IMR-90 (cell line): ENCODE results near the gene PCCA. TPM values are rescaled to one million over a fixed set of nuclear protein-coding genes. Genes with fewer than 3 reads are reported as not detected.

Source experiments
- ATAC-seq: fragments of 200-7000 bp; cut with Tn5 transposase; 2 replicates; pipeline ENCODE4 v1.9.1; 2020; ENCODE audit warnings: low read depth, mild to moderate bottlenecking, moderate library complexity
- BruUV-seq: library from RNA; stranded (reverse); fragments of 400-500 nt; replicated peaks from 2 replicates; lab custom pipeline; 2021; lab: Mats Ljungman, UMichigan
- CTCF ChIA-PET: fragments of 300-600 bp; formaldehyde crosslinking; extraction: SDS; loops from one replicate; lab custom pipeline; 2021; ENCODE audit warnings: antibody characterized with exemption; lab: Yijun Ruan, JAX
- POLR2A ChIA-PET: fragments of 300-600 bp; sonication (Branson Sonifier 250); formaldehyde crosslinking; loops from one replicate; lab custom pipeline; 2022; ENCODE audit warnings: antibody characterized with exemption; ENCODE audit not compliant: unreplicated experiment; lab: Charles Lee
- DNase-seq: peaks from one replicate; pipeline ENCODE4 v3.0.0; 2013
- H2AFZ ChIP-seq: replicated peaks from 2 replicates; pipeline ENCODE3; 2013; ENCODE audit warnings: low read length, mild to moderate bottlenecking; ENCODE audit not compliant: poor library complexity
- H2AK5ac ChIP-seq: 2 replicates; pipeline ENCODE4 v1.6.1; 2013; ENCODE audit warnings: low read depth, low read length, inconsistent platforms
- H2AK9ac ChIP-seq: replicated peaks from 2 replicates; pipeline ENCODE3; 2013; ENCODE audit warnings: mild to moderate bottlenecking, low read depth, low read length, moderate library complexity; ENCODE audit not compliant: poor library complexity
- H2BK120ac ChIP-seq: 2 replicates; pipeline ENCODE4 v1.6.1; 2013; ENCODE audit warnings: low read depth, low read length, inconsistent platforms
- H2BK15ac ChIP-seq: 3 replicates; pipeline ENCODE4 v1.6.1; 2013; ENCODE audit warnings: low read depth, low read length, inconsistent platforms
- H2BK20ac ChIP-seq: 2 replicates; pipeline ENCODE4 v1.6.1; 2013; ENCODE audit warnings: low read depth, mild to moderate bottlenecking, inconsistent platforms, low read length, moderate library complexity
- H2BK5ac ChIP-seq: 2 replicates; pipeline ENCODE4 v1.6.1; 2013; ENCODE audit warnings: mild to moderate bottlenecking, low read depth, low read length, inconsistent platforms; ENCODE audit not compliant: poor library complexity, severe bottlenecking
- H3K14ac ChIP-seq: replicated peaks from 2 replicates; pipeline ENCODE4 v1.6.1; 2013; ENCODE audit warnings: low read depth, low read length, inconsistent platforms
- H3K18ac ChIP-seq: 2 replicates; pipeline ENCODE4 v1.6.1; 2013; ENCODE audit warnings: low read depth, low read length, control low read depth
- H3K23ac ChIP-seq: 2 replicates; pipeline ENCODE4 v1.6.1; 2013; ENCODE audit warnings: low read depth, low read length, inconsistent platforms
- H3K27ac ChIP-seq: 2 replicates; pipeline ENCODE4 v1.5.1; 2013; ENCODE audit warnings: mild to moderate bottlenecking, control low read depth, low read length; ENCODE audit not compliant: insufficient read depth
- H3K27me3 ChIP-seq: 2 replicates; pipeline ENCODE4 v1.6.1; 2013; ENCODE audit warnings: low read length; ENCODE audit not compliant: control insufficient read depth, insufficient read depth
- H3K36me3 ChIP-seq: 2 replicates; pipeline ENCODE4 v1.6.1; 2013; ENCODE audit warnings: low read length, mixed read lengths; ENCODE audit not compliant: control insufficient read depth, insufficient read depth
- H3K4ac ChIP-seq: 2 replicates; pipeline ENCODE4 v1.6.1; 2013; ENCODE audit warnings: low read depth, low read length, inconsistent platforms
- H3K4me1 ChIP-seq: 2 replicates; pipeline ENCODE4 v1.6.1; 2013; ENCODE audit warnings: low read length, mixed read lengths; ENCODE audit not compliant: control insufficient read depth, insufficient read depth
- H3K4me2 ChIP-seq: 2 replicates; pipeline ENCODE4 v1.6.1; 2013; ENCODE audit warnings: low read depth, mild to moderate bottlenecking, control low read depth, low read length, moderate library complexity
- H3K4me3 ChIP-seq: 2 replicates; pipeline ENCODE4 v1.5.1; 2013; ENCODE audit warnings: low read depth, mild to moderate bottlenecking, control low read depth, low read length, moderate library complexity; ENCODE audit not compliant: insufficient read depth
- H3K56ac ChIP-seq: 2 replicates; pipeline ENCODE4 v1.6.1; 2013; ENCODE audit warnings: low read length, inconsistent platforms; ENCODE audit not compliant: insufficient read depth; ENCODE audit errors: extremely low read depth
- H3K79me1 ChIP-seq, 2 experiments: 2 replicates each; pipeline ENCODE4 v1.6.1; 2013; ENCODE audit warnings: low read length in 2 of 2, inconsistent platforms in 1 of 2, low read depth in 1 of 2
- H3K9ac ChIP-seq: 2 replicates; pipeline ENCODE4 v1.6.1; 2013; ENCODE audit warnings: low read depth, low read length, control low read depth
- H3K9me1 ChIP-seq: 2 replicates; pipeline ENCODE4 v1.6.1; 2013; ENCODE audit warnings: low read length, inconsistent platforms; ENCODE audit not compliant: insufficient read depth
- H3K9me3 ChIP-seq: 2 replicates; pipeline ENCODE4 v1.6.1; 2013; ENCODE audit warnings: low read length; ENCODE audit not compliant: control insufficient read depth, insufficient read depth
- H4K20me1 ChIP-seq: 2 replicates; pipeline ENCODE4 v1.6.1; 2013; ENCODE audit warnings: low read length, inconsistent platforms; ENCODE audit not compliant: insufficient read depth
- H4K5ac ChIP-seq: 2 replicates; pipeline ENCODE4 v1.6.1; 2013; ENCODE audit warnings: mild to moderate bottlenecking, low read depth, low read length, control low read depth
- H4K8ac ChIP-seq, 2 experiments: 2 replicates each; pipeline ENCODE4 v1.6.1; 2013; ENCODE audit warnings: low read depth in 2 of 2, low read length in 2 of 2, control low read depth in 1 of 2, inconsistent platforms in 1 of 2
- H4K91ac ChIP-seq: 2 replicates; pipeline ENCODE4 v1.6.1; 2013; ENCODE audit warnings: low read depth, low read length, inconsistent platforms; ENCODE audit not compliant: insufficient read depth
- CHD1 ChIP-seq: IDR thresholded peaks from 2 replicates; pipeline ENCODE4 v1.6.1; 2012; ENCODE audit warnings: low read depth, low read length, improper control_type of control experiment
- ELK1 ChIP-seq: fragments of 150-350 bp; IDR thresholded peaks from 2 replicates; pipeline ENCODE4 v1.6.1; 2016; ENCODE audit warnings: low read depth, mild to moderate bottlenecking, low read length, moderate library complexity, borderline replicate concordance
- MAFK ChIP-seq: IDR thresholded peaks from 2 replicates; pipeline ENCODE4 v1.6.1; 2012; ENCODE audit warnings: low read depth, low read length, improper control_type of control experiment
- MAZ ChIP-seq: IDR thresholded peaks from 2 replicates; pipeline ENCODE4 v1.6.1; 2012; ENCODE audit warnings: low read depth, mild to moderate bottlenecking, low read length, improper control_type of control experiment, moderate library complexity, borderline replicate concordance
- MXI1 ChIP-seq: IDR thresholded peaks from 2 replicates; pipeline ENCODE4 v1.6.1; 2012; ENCODE audit warnings: low read depth, mild to moderate bottlenecking, low read length, moderate library complexity, borderline replicate concordance
- NFE2L2 ChIP-seq: fragments of 150-350 bp; IDR thresholded peaks from 2 replicates; pipeline ENCODE4 v1.6.1; 2016; ENCODE audit warnings: low read depth, mild to moderate bottlenecking, low read length
- RCOR1 ChIP-seq: IDR thresholded peaks from 2 replicates; pipeline ENCODE4 v1.6.1; 2012; ENCODE audit warnings: mild to moderate bottlenecking, low read length, improper control_type of control experiment; ENCODE audit not compliant: insufficient replicate concordance
- RFX5 ChIP-seq: IDR thresholded peaks from 2 replicates; pipeline ENCODE4 v1.8.0; 2012; ENCODE audit warnings: low read depth, mild to moderate bottlenecking, low read length, moderate library complexity
- WGBS, 2 experiments: methylation state at CpG; one replicate each; pipeline versions ENCODE4 v1.1.5 to v1.1.7; 2013; ENCODE audit warnings: missing lambda C conversion rate in 2 of 2; ENCODE audit not compliant: insufficient read length in 1 of 2; ENCODE audit errors: extremely low coverage in 2 of 2; 5-methylcytosine and 5-hydroxymethylcytosine counted together
- dilution Hi-C: fragments of 300-500 bp; cut with HindIII; formaldehyde crosslinking; loops from one replicate; pipeline ENCODE4 v1.14.3; 2018; ENCODE audit warnings: low sequenced_read_pairs; ENCODE audit not compliant: unreplicated experiment
- in situ Hi-C: fragments of 300-500 bp; cut with MboI; formaldehyde crosslinking; loops from 3 replicates; pipeline ENCODE4 v1.14.3; 2019; ENCODE audit warnings: low sequenced_read_pairs, inconsistent platforms, mixed read lengths
- intact Hi-C: fragments of 100-400 bp; cut with micrococcal nuclease; formaldehyde crosslinking; loops from 2 replicates; pipeline ENCODE4 v1.10.0; 2022
- polyA plus RNA-seq, 3 experiments: library from polyadenylated mRNA; depleted of rRNA; stranded (reverse); fragments of >200 nt; gene quantifications; 2 replicates each; pipeline ENCODE4 v1.2.3, GENCODE V29; 2012; ENCODE audit warnings: low replicate concordance in 1 of 3
- total RNA-seq: library from RNA; depleted of rRNA; stranded (reverse); fragments of >200 nt; gene quantifications from 2 replicates; pipeline ENCODE4 v1.2.3, GENCODE V29; 2012

Gene PCCA
- total and polyA plus RNA-seq, 2 of the 4 experiments (the other 2 are of a cell fraction): 7.6 to 24.0 TPM

- H3K18ac ChIP-seq: no peak overlapping the region
- 93% methylated on average over 2 of the region's 3 CpGs; no CpG with 5 or more reads in 1 of the 2 experiments for WGBS, 2 experiments
- H4K91ac ChIP-seq: no peak overlapping the region
- in situ Hi-C loops: loop anchor here (10.0 kb wide), 1 partner anchor 259 kb away; no protein-coding TSS in a partner anchor
- H2AK9ac ChIP-seq: no peak overlapping the region
- BruUV-seq: no TSS peak
- H3K4ac ChIP-seq: no peak overlapping the region
- H2AK5ac ChIP-seq: no peak overlapping the region
- H3K9me1 ChIP-seq: no peaks in the 10 kb centered on the region
- no peaks in the 10 kb centered on the region for H3K36me3 ChIP-seq
- no peak overlapping the region for H3K4me3 ChIP-seq
- dilution Hi-C loops: no loop called here
- no peaks in the 10 kb centered on the region for H3K9me3 ChIP-seq
- no peak overlapping the region for H3K4me2 ChIP-seq
- H2BK5ac ChIP-seq: no peak overlapping the region
- H2AFZ ChIP-seq: no peak overlapping the region
- ChIA-PET CTCF (no interaction called here), POLR2A (no interaction called here)
- H2BK20ac ChIP-seq: no peak overlapping the region
- H4K8ac ChIP-seq: no peak overlapping the region
- no peak for ATAC-seq
- no peak overlapping the region for H2BK120ac ChIP-seq
- no peak overlapping the region for H3K14ac ChIP-seq
- H2BK15ac ChIP-seq: no peak overlapping the region
- peaks cover 4% of the 10 kb centered on the region for H3K4me1 ChIP-seq
- H3K56ac ChIP-seq: no peak overlapping the region
- H3K9ac ChIP-seq: no peak overlapping the region
- no peak overlapping the region for H4K5ac ChIP-seq
- no peaks in the 10 kb centered on the region for H3K79me1 ChIP-seq
- no peaks in the 10 kb centered on the region for H4K20me1 ChIP-seq
- no peak for DNase-seq
- H3K23ac ChIP-seq: no peak overlapping the region
- TF ChIP-seq MXI1: no peak
- no peak for TF ChIP-seq MAFK
- TF ChIP-seq ELK1: no peak
- no peak for TF ChIP-seq RCOR1
- no peak for TF ChIP-seq MAZ
- no peak for TF ChIP-seq CHD1
- no peak for TF ChIP-seq RFX5
- TF ChIP-seq NFE2L2: no peak
- no peak overlapping the region for H3K27ac ChIP-seq
- intact Hi-C loops: no loop called here
- no peaks in the 10 kb centered on the region for H3K27me3 ChIP-seq
Observed at GRCh38 chr13:100503622-100504021, 414.7 kb downstream of the PCCA start.
